HL-60 (cell line): ENCODE results near the gene CDYL.

Experiments used
- CTCF ChIP-seq: IDR thresholded peaks from one replicate; pipeline ENCODE4 v1.5.1; 2011; ENCODE audit warnings: low read length, control low read depth, inconsistent platforms; ENCODE audit not compliant: insufficient read depth
- POLR2AphosphoS5 ChIP-seq: IDR thresholded peaks from 2 replicates; pipeline ENCODE4 v1.6.1; 2012; ENCODE audit warnings: low read depth

DNA sequence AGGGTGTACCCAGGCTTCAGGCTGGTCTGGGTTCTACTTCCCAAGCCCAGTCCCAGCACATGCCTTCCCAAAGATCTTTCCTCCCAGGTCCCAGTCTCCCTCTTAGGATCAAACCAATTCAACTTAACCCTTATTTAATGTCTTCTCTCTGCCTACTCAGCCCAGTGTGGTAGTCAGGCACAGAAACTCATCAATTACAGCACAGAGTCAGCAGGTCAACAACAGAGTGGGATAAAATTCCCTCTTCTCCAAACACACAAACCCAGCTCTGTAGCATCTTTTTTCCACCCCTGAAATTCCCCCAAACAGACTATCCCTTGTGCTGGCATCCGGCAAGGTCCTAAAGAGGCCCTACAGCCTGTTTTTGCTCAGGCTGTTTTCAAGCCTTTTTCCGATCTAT, 47.3 kb upstream of the CDYL start:
- no peak for TF ChIP-seq CTCF
- no peak for TF ChIP-seq POLR2AphosphoS5
